CD4-positive, alpha-beta T cell (primary cell): ENCODE data around the gene NUSAP1. TPM values are rescaled to one million over a fixed set of nuclear protein-coding genes. Genes with fewer than 3 reads are reported as not detected.
"Not testable (repeated sequence)": the region's sequence is repeated elsewhere in the genome, so short reads cannot be mapped to it uniquely, and the experiment has no call there.

Experiments
- ATAC-seq: fragments of 200-7000 bp; cut with Tn5 transposase; one replicate; pipeline ENCODE4 v1.10.0; 2022; ENCODE audit warnings: mild to moderate bottlenecking; ENCODE audit not compliant: poor library complexity
- CTCF ChIA-PET: fragments of 350-600 bp; sonication (Branson Sonifier 250); formaldehyde crosslinking; loops from one replicate; lab custom pipeline; 2021; ENCODE audit warnings: antibody characterized with exemption, inconsistent platforms; lab: Charles Lee
- POLR2A ChIA-PET: fragments of 350-600 bp; sonication (Branson Sonifier 250); formaldehyde crosslinking; loops from one replicate; lab custom pipeline; 2021; ENCODE audit warnings: antibody characterized with exemption, inconsistent platforms; lab: Charles Lee
- DNase-seq, 14 experiments: peaks; one replicate each; pipeline ENCODE4 v3.0.0-alpha.2; 2013 to 2020; ENCODE audit warnings: mixed read lengths in 2 of 14
- H3K27ac ChIP-seq, 2 donors: one replicate each; pipeline versions ENCODE4 v1.5.1 to v1.7.0; 2013; ENCODE audit warnings: low read length in 2 of 2, low read depth in 1 of 2, mild to moderate bottlenecking in 1 of 2
- H3K27me3 ChIP-seq, 2 experiments: 1 replicate in 1 of 2; 2 replicates in 1 of 2; pipeline versions ENCODE4 v1.6.1 to v1.7.0; 2013; ENCODE audit warnings: low read length in 2 of 2, control low read depth in 1 of 2, mild to moderate bottlenecking in 1 of 2, moderate library complexity in 1 of 2; ENCODE audit not compliant: insufficient read depth in 2 of 2, control insufficient read depth in 1 of 2
- H3K36me3 ChIP-seq: one replicate; pipeline ENCODE4 v1.6.1; 2013; ENCODE audit warnings: low read length, control low read depth; ENCODE audit not compliant: insufficient read depth
- H3K4me1 ChIP-seq: one replicate; pipeline ENCODE4 v1.6.1; 2013; ENCODE audit warnings: low read length, control low read depth; ENCODE audit not compliant: insufficient read depth
- H3K4me3 ChIP-seq: one replicate; pipeline ENCODE4 v1.5.1; 2013; ENCODE audit warnings: mild to moderate bottlenecking, low read length, moderate library complexity
- H3K9me3 ChIP-seq, 2 experiments: 1 replicate in 1 of 2; 2 replicates in 1 of 2; pipeline versions ENCODE4 v1.6.1 to v1.7.0; 2013; ENCODE audit warnings: low read length in 2 of 2, mild to moderate bottlenecking in 2 of 2, control low read depth in 1 of 2, moderate library complexity in 1 of 2; ENCODE audit not compliant: control insufficient read depth in 1 of 2, insufficient read depth in 1 of 2
- H3K27ac Mint-ChIP-seq: one replicate; pipeline ENCODE4 v1.8.0; 2020; ENCODE audit warnings: mixed read lengths
- H3K27me3 Mint-ChIP-seq: one replicate; pipeline ENCODE4 v1.8.0; 2021; ENCODE audit warnings: mixed read lengths
- H3K36me3 Mint-ChIP-seq: one replicate; pipeline ENCODE4 v1.8.0; 2021; ENCODE audit warnings: low read depth, mixed read lengths
- H3K4me1 Mint-ChIP-seq: one replicate; pipeline ENCODE4 v1.8.0; 2021; ENCODE audit warnings: low read depth, mixed read lengths
- H3K4me3 Mint-ChIP-seq: one replicate; pipeline ENCODE4 v1.8.0; 2020; ENCODE audit warnings: mild to moderate bottlenecking, mixed read lengths
- H3K9me3 Mint-ChIP-seq: one replicate; pipeline ENCODE4 v1.8.0; 2020; ENCODE audit warnings: mixed read lengths
- intact Hi-C, 2 experiments: fragments of 100-400 bp; cut with DNase I in 1 of 2; cut with micrococcal nuclease in 1 of 2; formaldehyde crosslinking; loops; one replicate each; pipeline versions ENCODE4 v1.15.1 to v1.9.0; 2023 to 2025; cut with DNase I, micrococcal nuclease
- polyA plus RNA-seq, 2 donors: library from polyadenylated mRNA; unstranded; fragments of 120-200 nt; gene quantifications; one replicate each; pipeline ENCODE4 v1.2.1, GENCODE V29; 2013
- total RNA-seq, 174 experiments: library from RNA in 2 of 174; stranded (reverse) in 2 of 174; gene quantifications; one replicate each; pipeline ENCODE4 v1.2.3 and lab custom pipeline; 2021 to 2026
- TF ChIP-seq, protein P1 (sequence below): fragments of 200-600 bp; IDR thresholded peaks from one replicate; pipeline ENCODE4 v1.8.0; 2022; ENCODE audit warnings: antibody characterized with exemption, mild to moderate bottlenecking

NUSAP1 gene, protein sequence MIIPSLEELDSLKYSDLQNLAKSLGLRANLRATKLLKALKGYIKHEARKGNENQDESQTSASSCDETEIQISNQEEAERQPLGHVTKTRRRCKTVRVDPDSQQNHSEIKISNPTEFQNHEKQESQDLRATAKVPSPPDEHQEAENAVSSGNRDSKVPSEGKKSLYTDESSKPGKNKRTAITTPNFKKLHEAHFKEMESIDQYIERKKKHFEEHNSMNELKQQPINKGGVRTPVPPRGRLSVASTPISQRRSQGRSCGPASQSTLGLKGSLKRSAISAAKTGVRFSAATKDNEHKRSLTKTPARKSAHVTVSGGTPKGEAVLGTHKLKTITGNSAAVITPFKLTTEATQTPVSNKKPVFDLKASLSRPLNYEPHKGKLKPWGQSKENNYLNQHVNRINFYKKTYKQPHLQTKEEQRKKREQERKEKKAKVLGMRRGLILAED
- total RNA-seq (1 to 10 TPM; 2.2 to 2.3 TPM), total RNA-seq (lab: John Stamatoyannopoulos, UW) (0 to 1.2 (median 0.06) reads per million in 172 experiments)
- polyA plus RNA-seq (2013, experiment 1 of 2), result 5.8 TPM
- 9.4 TPM for polyA plus RNA-seq (2013, experiment 2 of 2)

DNA sequence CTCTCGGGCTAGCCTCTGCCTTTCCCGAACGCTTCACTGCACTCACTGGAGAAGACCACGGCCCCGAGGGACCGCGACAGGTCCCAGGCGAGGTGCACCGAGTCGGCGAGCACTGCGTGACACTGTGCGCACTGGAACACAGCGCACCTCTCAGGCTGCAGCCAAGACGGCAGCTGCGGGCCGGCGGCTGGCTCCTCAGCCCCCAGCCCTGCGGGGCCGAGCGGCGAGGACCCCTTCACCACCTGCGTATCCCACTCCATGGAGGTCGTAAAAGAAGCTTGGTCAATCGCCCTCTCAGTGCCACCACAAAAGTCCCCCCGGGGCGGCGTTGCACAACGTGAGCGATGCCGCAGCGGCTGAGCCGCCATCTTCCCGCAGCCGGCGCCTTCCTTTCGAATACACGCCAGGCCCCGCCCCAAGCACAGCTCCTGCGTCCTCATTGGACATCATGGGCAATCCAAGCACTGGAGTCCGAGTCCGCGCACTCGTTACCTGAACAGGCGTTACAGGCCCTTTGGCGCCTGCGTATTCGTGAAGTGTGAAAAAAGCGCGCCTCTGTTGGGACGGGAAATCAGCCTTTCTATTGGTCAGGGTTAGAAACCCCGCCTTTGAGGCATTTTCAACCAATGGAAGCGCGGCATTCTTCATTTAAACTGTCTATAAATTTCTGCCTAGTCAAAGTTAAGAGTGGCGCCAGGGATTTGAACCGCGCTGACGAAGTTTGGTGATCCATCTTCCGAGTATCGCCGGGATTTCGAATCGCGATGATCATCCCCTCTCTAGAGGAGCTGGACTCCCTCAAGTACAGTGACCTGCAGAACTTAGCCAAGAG is at the start of gene NUSAP1, which contains the start of gene OIP5:
Gene NUSAP1, plus strand, starts transcription at position 688 of the 832 bp plus-strand sequence. Its CDS starts 77 bp downstream, at position 765.
Gene OIP5, minus strand, starts transcription at position 398 of the 832 bp plus-strand sequence. Its CDS starts 30 bp downstream, at position 368.
- H3K4me1 Mint-ChIP-seq, result peaks cover 22% of the 10 kb centered on the region
- Histone ChIP-seq H3K27me3 (no peaks in the 10 kb centered on the region), H3K4me1 (peaks cover 23% of the 10 kb centered on the region), H3K4me3 (peak within 1 kb of the TSS; percentile 77), H3K36me3 (no peaks in the 10 kb centered on the region), H3K27ac (peak within 1 kb of the TSS in 1 of 2 donors; percentile 38), H3K9me3 (no peaks in the 10 kb centered on the region)
- H3K27ac Mint-ChIP-seq, result peak within 1 kb of the TSS; percentile 78
- intact Hi-C loops, result loop anchor here (2.0 to 10.0 kb wide), 8 partner anchors 48 to 642 kb away; partner anchors contain the start of genes CHAC1 (in 1 of the 2), CHP1 (in 1 of the 2), EHD4 (in 1 of the 2) and EXD1 (in 1 of the 2)
- H3K36me3 Mint-ChIP-seq, result peaks cover 12% of the 10 kb centered on the region
- TF ChIP-seq, protein P1, sequence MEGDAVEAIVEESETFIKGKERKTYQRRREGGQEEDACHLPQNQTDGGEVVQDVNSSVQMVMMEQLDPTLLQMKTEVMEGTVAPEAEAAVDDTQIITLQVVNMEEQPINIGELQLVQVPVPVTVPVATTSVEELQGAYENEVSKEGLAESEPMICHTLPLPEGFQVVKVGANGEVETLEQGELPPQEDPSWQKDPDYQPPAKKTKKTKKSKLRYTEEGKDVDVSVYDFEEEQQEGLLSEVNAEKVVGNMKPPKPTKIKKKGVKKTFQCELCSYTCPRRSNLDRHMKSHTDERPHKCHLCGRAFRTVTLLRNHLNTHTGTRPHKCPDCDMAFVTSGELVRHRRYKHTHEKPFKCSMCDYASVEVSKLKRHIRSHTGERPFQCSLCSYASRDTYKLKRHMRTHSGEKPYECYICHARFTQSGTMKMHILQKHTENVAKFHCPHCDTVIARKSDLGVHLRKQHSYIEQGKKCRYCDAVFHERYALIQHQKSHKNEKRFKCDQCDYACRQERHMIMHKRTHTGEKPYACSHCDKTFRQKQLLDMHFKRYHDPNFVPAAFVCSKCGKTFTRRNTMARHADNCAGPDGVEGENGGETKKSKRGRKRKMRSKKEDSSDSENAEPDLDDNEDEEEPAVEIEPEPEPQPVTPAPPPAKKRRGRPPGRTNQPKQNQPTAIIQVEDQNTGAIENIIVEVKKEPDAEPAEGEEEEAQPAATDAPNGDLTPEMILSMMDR, result peak; percentile 25
- DNase-seq, result peak; percentile 94 to 99 (median 97)
- peak within 1 kb of the TSS; percentile 95 for H3K4me3 Mint-ChIP-seq
- ATAC-seq, result peak; percentile 96
- no peaks in the 10 kb centered on the region for H3K27me3 Mint-ChIP-seq
- POLR2A ChIA-PET, result interaction anchor here (0.6 to 2.3 kb wide), 13 partner anchors 23 to 941 kb away, joined by 3 to 24 read pairs (median 4); partner anchors contain the start of genes CHP1, EHD4, GANC and INO80
- CTCF ChIA-PET, result interaction anchor here (0.5 to 1.4 kb wide), 2 partner anchors 9 to 101 kb away, joined by 3 read pairs; partner anchors contain the start of genes CHP1 and EXD1
- no peaks in the 10 kb centered on the region for H3K9me3 Mint-ChIP-seq

DNA sequence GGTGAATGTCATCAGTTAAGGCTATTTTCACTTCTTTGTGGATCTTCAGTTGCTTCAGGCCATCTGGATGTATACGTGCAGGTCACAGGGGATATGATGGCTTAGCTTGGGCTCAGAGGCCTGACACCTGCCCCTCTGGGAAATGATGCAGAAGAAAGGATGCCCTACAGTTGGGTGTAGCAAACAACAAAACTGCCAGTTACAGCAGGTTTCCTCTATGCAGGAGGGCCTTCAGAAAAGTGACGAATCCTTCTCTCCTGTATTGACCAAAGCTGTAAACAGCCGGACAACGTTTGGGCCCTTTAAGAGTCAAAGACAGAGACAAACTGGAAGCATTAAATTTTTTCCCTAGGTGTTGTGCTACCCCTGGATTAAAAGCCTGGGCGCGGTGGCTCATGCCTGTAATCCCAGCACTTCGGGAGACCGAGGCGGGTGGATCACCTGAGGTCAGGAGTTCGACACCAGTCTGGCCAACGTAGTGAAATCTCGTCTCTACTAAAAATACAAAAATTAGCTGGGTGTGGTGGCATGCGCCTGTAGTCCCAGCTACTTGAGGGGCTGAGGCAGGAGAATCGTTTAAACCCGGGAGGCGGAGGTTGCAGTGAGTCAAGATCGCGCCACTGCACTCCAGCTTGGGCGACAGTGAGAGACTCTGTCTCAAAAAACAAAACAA is 49.6 kb upstream of the NUSAP1 start:
- peak overlapping the region; percentile 91 for H3K4me3 Mint-ChIP-seq
- peak in 1 of 14 experiments; percentile 21 for DNase-seq
- peak overlapping the region; percentile 80 for H3K4me3 ChIP-seq

More for the DNA sequence above, 49.6 kb upstream of the NUSAP1 start:
- peaks cover 34% of the 10 kb centered on the region for H3K36me3 ChIP-seq
- Mint-ChIP-seq H3K4me1 (peaks cover 43% of the 10 kb centered on the region), H3K27ac (peak overlapping the region; percentile 91), H3K36me3 (peaks cover 56% of the 10 kb centered on the region)
- ChIA-PET CTCF (interaction anchor here (1.4 kb wide), 1 partner anchor 52 kb away, joined by 3 read pairs; the partner anchor contains the start of gene CHP1), POLR2A (interaction anchor here (1.0 to 2.6 kb wide), 12 partner anchors 12 to 990 kb away, joined by 3 to 29 read pairs (median 4); partner anchors contain the start of genes CHP1, EXD1, GANC and INO80)
- H3K27me3 Mint-ChIP-seq, H3K9me3 ChIP-seq, H3K27me3 ChIP-seq, ATAC-seq, H3K9me3 Mint-ChIP-seq: not testable (repeated sequence)
- intact Hi-C loops, result loop anchor here (1.0 to 10.0 kb wide), 3 partner anchors 52 to 528 kb away; partner anchors contain the start of genes CHP1 (in 2 of the 2) and RMDN3 (in 1 of the 2)
- H3K27ac ChIP-seq, result peak overlapping the region; percentile 83 to 86
- H3K4me1 ChIP-seq, result peaks cover 25% of the 10 kb centered on the region
